ENCODE data around the gene LAMA4.

The LAMA4 gene

GRCh38 chr6:112237066-112237465, 17.3 kb downstream of the LAMA4 start:
- DNase-seq (ENCODE audit: low read depth, low spot score), result no peak
- Histone ChIP-seq H3K4me3 (ENCODE audit: low read length) (no peak overlapping the region), H3K9me3 (ENCODE audit: control insufficient read depth, insufficient read depth, low read length) (no peaks in the 10 kb centered on the region), H3K27me3 (ENCODE audit: control insufficient read depth, insufficient read depth, low read length) (no peaks in the 10 kb centered on the region; the same call in 1 of the 2 replicates), H3K4me1 (ENCODE audit: control insufficient read depth, insufficient read depth, low read length) (no peaks in the 10 kb centered on the region), H3K27ac (ENCODE audit: low read length) (no peak overlapping the region), H3K36me3 (ENCODE audit: control insufficient read depth, insufficient read depth, low read length) (no peaks in the 10 kb centered on the region)
- WGBS (ENCODE audit: insufficient coverage, insufficient read length), result no CpG with 5 or more reads among the region's 4 CpGs

- Histone ChIP-seq H3K27ac (ENCODE audit: low read length) (no peak overlapping the region), H3K9me3 (ENCODE audit: control insufficient read depth, insufficient read depth, low read length) (no peaks in the 10 kb centered on the region), H3K4me1 (ENCODE audit: control insufficient read depth, insufficient read depth, low read length) (no peaks in the 10 kb centered on the region), H3K36me3 (ENCODE audit: control insufficient read depth, insufficient read depth, low read length) (no peaks in the 10 kb centered on the region), H3K27me3 (ENCODE audit: control insufficient read depth, insufficient read depth, low read length) (no peaks in the 10 kb centered on the region; the same call in 1 of the 2 replicates), H3K4me3 (ENCODE audit: low read length) (no peak overlapping the region)
- WGBS (ENCODE audit: insufficient coverage, insufficient read length), result no CpG with 5 or more reads among the region's 5 CpGs
- no peak for DNase-seq (ENCODE audit: low read depth, low spot score)
These were observed 18.4 kb downstream of the LAMA4 start for GRCh38 chr6:112235956-112236355.

- no peaks in the 10 kb centered on the region for H3K4me1 ChIP-seq (ENCODE audit: control insufficient read depth, insufficient read depth, low read length)
- no peak for DNase-seq (ENCODE audit: low read depth, low spot score)
- H3K27ac ChIP-seq (ENCODE audit: low read length), result no peak overlapping the region
- H3K27me3 ChIP-seq (ENCODE audit: control insufficient read depth, insufficient read depth, low read length), result no peaks in the 10 kb centered on the region; the same call in 1 of the 2 replicates
- no peak overlapping the region for H3K4me3 ChIP-seq (ENCODE audit: low read length)
- no peaks in the 10 kb centered on the region for H3K36me3 ChIP-seq (ENCODE audit: control insufficient read depth, insufficient read depth, low read length)
- no CpG with 5 or more reads among the region's 5 CpGs for WGBS (ENCODE audit: insufficient coverage, insufficient read length)
- H3K9me3 ChIP-seq (ENCODE audit: control insufficient read depth, insufficient read depth, low read length), result no peaks in the 10 kb centered on the region
These were observed 19.8 kb downstream of the LAMA4 start for GRCh38 chr6:112234601-112235000.

- no peaks in the 10 kb centered on the region for H3K9me3 ChIP-seq (ENCODE audit: control insufficient read depth, insufficient read depth, low read length)
- no peaks in the 10 kb centered on the region for H3K36me3 ChIP-seq (ENCODE audit: control insufficient read depth, insufficient read depth, low read length)
- WGBS (ENCODE audit: insufficient coverage, insufficient read length), result no CpG with 5 or more reads among the region's 3 CpGs
- no peaks in the 10 kb centered on the region; the same call in 1 of the 2 replicates for H3K27me3 ChIP-seq (ENCODE audit: control insufficient read depth, insufficient read depth, low read length)
- H3K4me1 ChIP-seq (ENCODE audit: control insufficient read depth, insufficient read depth, low read length), result no peaks in the 10 kb centered on the region
- no peak overlapping the region for H3K4me3 ChIP-seq (ENCODE audit: low read length)
- no peak overlapping the region for H3K27ac ChIP-seq (ENCODE audit: low read length)
- no peak for DNase-seq (ENCODE audit: low read depth, low spot score)
These were observed 20.5 kb downstream of the LAMA4 start for GRCh38 chr6:112233847-112234246.

GRCh38 chr6:112232845-112233256, 21.5 kb downstream of the LAMA4 start:
- Histone ChIP-seq H3K27me3 (ENCODE audit: control insufficient read depth, insufficient read depth, low read length) (no peaks in the 10 kb centered on the region; the same call in 1 of the 2 replicates), H3K9me3 (ENCODE audit: control insufficient read depth, insufficient read depth, low read length) (no peaks in the 10 kb centered on the region), H3K27ac (ENCODE audit: low read length) (no peak overlapping the region), H3K4me3 (ENCODE audit: low read length) (no peak overlapping the region), H3K36me3 (ENCODE audit: control insufficient read depth, insufficient read depth, low read length) (no peaks in the 10 kb centered on the region), H3K4me1 (ENCODE audit: control insufficient read depth, insufficient read depth, low read length) (no peaks in the 10 kb centered on the region)
- DNase-seq (ENCODE audit: low read depth, low spot score), result no peak
- no CpG with 5 or more reads among the region's 5 CpGs for WGBS (ENCODE audit: insufficient coverage, insufficient read length)

GRCh38 chr6:112231594-112232060, 22.7 kb downstream of the LAMA4 start:
- Histone ChIP-seq H3K4me3 (ENCODE audit: low read length) (no peak overlapping the region), H3K36me3 (ENCODE audit: control insufficient read depth, insufficient read depth, low read length) (no peaks in the 10 kb centered on the region), H3K27me3 (ENCODE audit: control insufficient read depth, insufficient read depth, low read length) (no peaks in the 10 kb centered on the region), H3K27ac (ENCODE audit: low read length) (no peak overlapping the region), H3K4me1 (ENCODE audit: control insufficient read depth, insufficient read depth, low read length) (no peaks in the 10 kb centered on the region), H3K9me3 (ENCODE audit: control insufficient read depth, insufficient read depth, low read length) (no peaks in the 10 kb centered on the region)
- no CpG with 5 or more reads among the region's 2 CpGs for WGBS (ENCODE audit: insufficient coverage, insufficient read length)
- DNase-seq (ENCODE audit: low read depth, low spot score), result no peak

- Histone ChIP-seq H3K27me3 (ENCODE audit: control insufficient read depth, insufficient read depth, low read length) (no peaks in the 10 kb centered on the region), H3K36me3 (ENCODE audit: control insufficient read depth, insufficient read depth, low read length) (no peaks in the 10 kb centered on the region), H3K4me1 (ENCODE audit: control insufficient read depth, insufficient read depth, low read length) (no peaks in the 10 kb centered on the region), H3K4me3 (ENCODE audit: low read length) (no peak overlapping the region), H3K27ac (ENCODE audit: low read length) (no peak overlapping the region), H3K9me3 (ENCODE audit: control insufficient read depth, insufficient read depth, low read length) (no peaks in the 10 kb centered on the region)
- no peak for DNase-seq (ENCODE audit: low read depth, low spot score)
- no CpG with 5 or more reads among the region's 1 CpG for WGBS (ENCODE audit: insufficient coverage, insufficient read length)
These were observed 23.2 kb downstream of the LAMA4 start for GRCh38 chr6:112231164-112231563.

- no peak for DNase-seq (ENCODE audit: low read depth, low spot score)
- no peak overlapping the region for H3K27ac ChIP-seq (ENCODE audit: low read length)
- no peaks in the 10 kb centered on the region for H3K9me3 ChIP-seq (ENCODE audit: control insufficient read depth, insufficient read depth, low read length)
- WGBS (ENCODE audit: insufficient coverage, insufficient read length), result no CpG with 5 or more reads among the region's 7 CpGs
- no peaks in the 10 kb centered on the region for H3K27me3 ChIP-seq (ENCODE audit: control insufficient read depth, insufficient read depth, low read length)
- no peak overlapping the region for H3K4me3 ChIP-seq (ENCODE audit: low read length)
- no peaks in the 10 kb centered on the region for H3K4me1 ChIP-seq (ENCODE audit: control insufficient read depth, insufficient read depth, low read length)
- H3K36me3 ChIP-seq (ENCODE audit: control insufficient read depth, insufficient read depth, low read length), result no peaks in the 10 kb centered on the region
These were observed 25.7 kb downstream of the LAMA4 start for GRCh38 chr6:112228480-112229332.

- no peak for DNase-seq (ENCODE audit: low read depth, low spot score)
- WGBS (ENCODE audit: insufficient coverage, insufficient read length), result no CpG with 5 or more reads among the region's 1 CpG
These were observed 26.4 kb downstream of the LAMA4 start for GRCh38 chr6:112227992-112228391.

GRCh38 chr6:112227411-112227810, 27.0 kb downstream of the LAMA4 start:
- H3K36me3 ChIP-seq (ENCODE audit: control insufficient read depth, insufficient read depth, low read length), result no peaks in the 10 kb centered on the region
- H3K4me3 ChIP-seq (ENCODE audit: low read length), result no peak overlapping the region
- H3K4me1 ChIP-seq (ENCODE audit: control insufficient read depth, insufficient read depth, low read length), result no peaks in the 10 kb centered on the region
- no CpG with 5 or more reads among the region's 2 CpGs for WGBS (ENCODE audit: insufficient coverage, insufficient read length)
- H3K27ac ChIP-seq (ENCODE audit: low read length), result no peak overlapping the region
- no peaks in the 10 kb centered on the region for H3K27me3 ChIP-seq (ENCODE audit: control insufficient read depth, insufficient read depth, low read length)
- DNase-seq (ENCODE audit: low read depth, low spot score), result no peak
- H3K9me3 ChIP-seq (ENCODE audit: control insufficient read depth, insufficient read depth, low read length), result no peaks in the 10 kb centered on the region

More at GRCh38 chr6:112227992-112228391, 26.4 kb downstream of the LAMA4 start:
- no peak overlapping the region for H3K27ac ChIP-seq (ENCODE audit: low read length)
- H3K4me1 ChIP-seq (ENCODE audit: control insufficient read depth, insufficient read depth, low read length), result no peaks in the 10 kb centered on the region
- H3K36me3 ChIP-seq (ENCODE audit: control insufficient read depth, insufficient read depth, low read length), result no peaks in the 10 kb centered on the region
- H3K27me3 ChIP-seq (ENCODE audit: control insufficient read depth, insufficient read depth, low read length), result no peaks in the 10 kb centered on the region
- H3K4me3 ChIP-seq (ENCODE audit: low read length), result no peak overlapping the region
- H3K9me3 ChIP-seq (ENCODE audit: control insufficient read depth, insufficient read depth, low read length), result no peaks in the 10 kb centered on the region

GRCh38 chr6:112225691-112226090, 28.7 kb downstream of the LAMA4 start:
- H3K27me3 ChIP-seq (ENCODE audit: control insufficient read depth, insufficient read depth, low read length), result no peaks in the 10 kb centered on the region
- no peaks in the 10 kb centered on the region for H3K36me3 ChIP-seq (ENCODE audit: control insufficient read depth, insufficient read depth, low read length)
- whole genome bisulfite sequencing (ENCODE audit: insufficient coverage, insufficient read length), result no CpG with 5 or more reads among the region's 1 CpG

More at GRCh38 chr6:112225691-112226090, 28.7 kb downstream of the LAMA4 start:
- H3K4me1 ChIP-seq (ENCODE audit: control insufficient read depth, insufficient read depth, low read length), result no peaks in the 10 kb centered on the region
- no peak overlapping the region for H3K4me3 ChIP-seq (ENCODE audit: low read length)
- no peaks in the 10 kb centered on the region for H3K9me3 ChIP-seq (ENCODE audit: control insufficient read depth, insufficient read depth, low read length)
- H3K27ac ChIP-seq (ENCODE audit: low read length), result no peak overlapping the region
- DNase-seq (ENCODE audit: low read depth, low spot score), result no peak
